Thymus (tissue), 11 donors: ENCODE measurements around the gene HECW1. TPM values are rescaled to one million over a fixed set of nuclear protein-coding genes. Genes with fewer than 3 reads are reported as not detected.

Experiments used
- DNase-seq, 9 donors: peaks; one replicate each; pipeline ENCODE4 v3.0.0-alpha.2; 2013; ENCODE audit warnings: low spot score in 9 of 9, low read depth in 6 of 9, missing footprints in 1 of 9
- H3K27ac ChIP-seq, 2 donors: one replicate each; pipeline ENCODE4 v1.5.1; 2013; ENCODE audit warnings: control low read depth in 1 of 2, low read depth in 1 of 2, low read length in 1 of 2, mild to moderate bottlenecking in 1 of 2, moderate library complexity in 1 of 2
- H3K27me3 ChIP-seq, 2 donors: one replicate each; pipeline ENCODE4 v1.5.1; 2013; ENCODE audit warnings: low read length in 1 of 2; ENCODE audit not compliant: control insufficient read depth in 2 of 2, insufficient read depth in 1 of 2
- H3K36me3 ChIP-seq, 2 donors: one replicate each; pipeline ENCODE4 v1.5.1; 2013; ENCODE audit warnings: low read length in 1 of 2, mild to moderate bottlenecking in 1 of 2, moderate library complexity in 1 of 2; ENCODE audit not compliant: control insufficient read depth in 2 of 2, insufficient read depth in 2 of 2
- H3K4me1 ChIP-seq, 2 donors: one replicate each; pipeline ENCODE4 v1.5.1; 2013; ENCODE audit warnings: low read length in 2 of 2; ENCODE audit not compliant: control insufficient read depth in 2 of 2, insufficient read depth in 2 of 2
- H3K4me3 ChIP-seq, 2 donors: one replicate each; pipeline ENCODE4 v1.5.1; 2013; ENCODE audit warnings: low read length in 2 of 2, control low read depth in 1 of 2, mild to moderate bottlenecking in 1 of 2
- H3K9me3 ChIP-seq, 2 donors: one replicate each; pipeline ENCODE4 v1.5.1; 2013; ENCODE audit warnings: low read length in 1 of 2, mild to moderate bottlenecking in 1 of 2; ENCODE audit not compliant: control insufficient read depth in 2 of 2, insufficient read depth in 1 of 2
- WGBS: extraction: QIAGEN DNeasy Blood & Tissue Kit; methylation state at CpG from one replicate; pipeline ENCODE4 v1.1.7; 2013; 5-methylcytosine and 5-hydroxymethylcytosine counted together
- polyA plus RNA-seq: library from polyadenylated mRNA; stranded (reverse); fragments of 200-250 nt; gene quantifications from one replicate; pipeline ENCODE4 v1.2.3, GENCODE V29; 2013
- total RNA-seq: library from RNA; stranded (reverse); fragments of 120-200 nt; gene quantifications from one replicate; pipeline ENCODE4 v1.2.4, GENCODE V29; 2013
- donor health status: healthy.

Gene HECW1
- total and polyA plus RNA-seq, 2 donors: 0.05 to 0.23 TPM

DNA sequence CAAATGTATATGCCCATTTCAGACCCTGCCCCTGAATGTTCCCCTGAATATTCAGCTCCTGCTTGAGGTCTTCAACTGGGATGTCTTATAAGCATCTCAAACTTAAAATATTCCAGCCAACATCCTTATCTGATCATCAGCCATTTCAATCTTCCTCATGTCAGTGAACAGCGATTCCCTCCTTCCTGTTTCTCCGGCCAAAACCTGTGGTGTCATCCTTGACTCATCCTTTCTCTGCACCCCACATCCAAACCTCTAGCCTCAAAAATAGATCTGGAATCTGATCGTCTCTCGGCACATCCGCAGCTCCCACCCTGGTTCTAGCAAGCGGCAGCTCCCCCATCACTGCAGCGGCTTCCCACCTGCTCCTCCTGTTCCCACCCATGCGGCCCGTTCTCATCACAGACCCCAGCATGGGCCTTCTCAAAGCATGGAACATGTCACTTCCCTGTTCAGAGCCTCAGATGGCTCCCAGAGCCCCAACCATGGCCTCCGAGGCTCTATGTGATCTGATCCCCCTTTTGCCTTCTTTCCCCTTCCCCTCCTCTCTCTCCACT lies 165.7 kb downstream of the HECW1 start:
- Histone ChIP-seq H3K4me1 (no peaks in the 10 kb centered on the region), H3K27ac (no peak overlapping the region), H3K27me3 (peaks cover 0 to 2% of the 10 kb centered on the region in 2 donors), H3K4me3 (no peak overlapping the region), H3K36me3 (no peaks in the 10 kb centered on the region), H3K9me3 (no peaks in the 10 kb centered on the region)
- WGBS: 87% methylated on average over 10 of the region's 10 CpGs
- DNase-seq: no peak

GRCh38 chr7:43281268-43281667 lies 168.8 kb downstream of the HECW1 start:
- H3K4me3 ChIP-seq: no peak overlapping the region
- 88% methylated on average over 2 of the region's 2 CpGs for WGBS
- DNase-seq: no peak
- no peak overlapping the region for H3K27ac ChIP-seq
- H3K4me1 ChIP-seq: no peaks in the 10 kb centered on the region
- H3K27me3 ChIP-seq: peaks cover 0 to 2% of the 10 kb centered on the region in 2 donors
- no peaks in the 10 kb centered on the region for H3K9me3 ChIP-seq
- no peaks in the 10 kb centered on the region for H3K36me3 ChIP-seq

GRCh38 chr7:43283706-43284105 lies 171.3 kb downstream of the HECW1 start:
- Histone ChIP-seq H3K9me3 (no peaks in the 10 kb centered on the region), H3K36me3 (no peaks in the 10 kb centered on the region), H3K27me3 (peaks cover 0 to 2% of the 10 kb centered on the region in 2 donors), H3K4me3 (no peak overlapping the region), H3K4me1 (no peaks in the 10 kb centered on the region), H3K27ac (no peak overlapping the region)
- WGBS: 93% methylated on average over 5 of the region's 5 CpGs
- DNase-seq: no peak

DNA sequence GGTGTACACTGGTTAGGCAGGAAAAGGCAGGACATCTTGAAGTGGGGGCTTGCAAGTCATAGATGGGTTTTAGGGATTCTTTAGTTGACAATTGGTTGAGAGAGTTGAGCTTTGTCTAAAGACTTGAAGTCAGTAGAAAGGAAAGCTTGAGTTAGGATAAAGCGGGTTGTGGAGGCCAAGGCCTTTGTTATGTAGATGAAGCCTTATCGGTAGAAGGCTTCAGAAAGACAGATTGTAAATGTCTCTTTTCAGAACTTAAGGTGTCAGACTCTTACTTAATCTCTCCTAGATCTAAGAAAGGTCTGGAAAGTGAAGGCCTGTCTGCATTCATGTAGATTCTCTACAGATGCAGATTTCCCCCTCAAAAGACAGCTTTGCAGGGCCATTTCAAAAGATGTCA lies 177.4 kb downstream of the HECW1 start:
- Histone ChIP-seq H3K9me3 (peaks cover 0 to 5% of the 10 kb centered on the region in 2 donors), H3K27ac (no peak overlapping the region), H3K4me3 (no peak overlapping the region), H3K36me3 (no peaks in the 10 kb centered on the region), H3K27me3 (no peaks in the 10 kb centered on the region), H3K4me1 (no peaks in the 10 kb centered on the region)
- no peak for DNase-seq
- 80% methylated on average over 2 of the region's 2 CpGs for WGBS

DNA sequence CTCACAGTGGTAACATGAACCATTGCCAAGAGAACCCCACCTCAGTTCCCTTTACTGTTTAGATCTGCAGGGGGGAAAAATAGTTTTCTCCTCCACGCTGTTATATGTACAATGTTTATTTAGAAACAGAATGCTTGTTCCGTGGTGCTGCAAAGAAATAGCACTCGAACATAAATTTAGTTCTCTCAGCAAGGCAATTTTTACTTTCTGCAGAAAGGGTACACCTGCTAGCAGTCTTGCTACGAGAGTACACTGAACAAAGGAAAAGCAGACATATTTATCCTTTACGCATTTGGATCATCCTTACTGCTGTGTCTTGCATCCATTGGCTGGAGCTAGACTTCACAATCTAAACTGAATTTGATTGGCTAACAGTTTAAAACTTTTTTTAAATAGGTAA lies 178.5 kb downstream of the HECW1 start:
- H3K27ac ChIP-seq: no peak overlapping the region
- DNase-seq: no peak
- 94% methylated on average over 5 of the region's 5 CpGs for WGBS
- H3K4me3 ChIP-seq: no peak overlapping the region
- peaks cover 0 to 5% of the 10 kb centered on the region in 2 donors for H3K9me3 ChIP-seq
- no peaks in the 10 kb centered on the region for H3K36me3 ChIP-seq
- H3K27me3 ChIP-seq: no peaks in the 10 kb centered on the region
- no peaks in the 10 kb centered on the region for H3K4me1 ChIP-seq

GRCh38 chr7:43291789-43292188 lies 179.3 kb downstream of the HECW1 start:
- no peak for DNase-seq
- WGBS: 89% methylated on average over 3 of the region's 3 CpGs

GRCh38 chr7:43292384-43292783 lies 179.9 kb downstream of the HECW1 start:
- WGBS: 98% methylated on average over 1 of the region's 1 CpG
- peaks cover 0 to 5% of the 10 kb centered on the region in 2 donors for H3K9me3 ChIP-seq
- no peak for DNase-seq
- no peak overlapping the region for H3K4me3 ChIP-seq
- H3K27me3 ChIP-seq: no peaks in the 10 kb centered on the region
- no peak overlapping the region for H3K27ac ChIP-seq
- no peaks in the 10 kb centered on the region for H3K4me1 ChIP-seq
- no peaks in the 10 kb centered on the region for H3K36me3 ChIP-seq

More at GRCh38 chr7:43291789-43292188, 179.3 kb downstream of the HECW1 start:
- Histone ChIP-seq H3K36me3 (no peaks in the 10 kb centered on the region), H3K4me3 (no peak overlapping the region), H3K27me3 (no peaks in the 10 kb centered on the region), H3K4me1 (no peaks in the 10 kb centered on the region), H3K27ac (no peak overlapping the region), H3K9me3 (peaks cover 0 to 5% of the 10 kb centered on the region in 2 donors)

- Histone ChIP-seq H3K9me3 (peaks cover 0 to 5% of the 10 kb centered on the region in 2 donors), H3K4me3 (no peak overlapping the region), H3K27ac (no peak overlapping the region), H3K4me1 (no peaks in the 10 kb centered on the region), H3K36me3 (no peaks in the 10 kb centered on the region), H3K27me3 (no peaks in the 10 kb centered on the region)
- 71% methylated on average over 5 of the region's 5 CpGs for WGBS
- DNase-seq: no peak
Observed at GRCh38 chr7:43294080-43294630, 181.7 kb downstream of the HECW1 start.

GRCh38 chr7:43295429-43295828 lies 183.0 kb downstream of the HECW1 start:
- Histone ChIP-seq H3K36me3 (no peaks in the 10 kb centered on the region), H3K27ac (no peak overlapping the region), H3K27me3 (no peaks in the 10 kb centered on the region), H3K4me3 (no peak overlapping the region), H3K9me3 (peaks cover 0 to 4% of the 10 kb centered on the region in 2 donors), H3K4me1 (no peaks in the 10 kb centered on the region)
- DNase-seq: no peak
- 81% methylated on average over 3 of the region's 3 CpGs for WGBS
